Frontal cortex (tissue), 4 donors: ENCODE results near the gene TNFAIP8L1. TPM values are rescaled to one million over a fixed set of nuclear protein-coding genes. Genes with fewer than 3 reads are reported as not detected.

Experiments used
- DNase-seq, 2 donors: peaks; one replicate each; pipeline ENCODE4 v3.0.0; 2012; ENCODE audit warnings: low spot score in 2 of 2
- FAIRE-seq: peaks from 2 replicates; lab custom pipeline; 2012; peaks lifted over from hg19 to GRCh38; lab: Jason Lieb, UNC
- total RNA-seq: library from RNA; depleted of rRNA; stranded (reverse); fragments of >200 nt; gene quantifications from one replicate; pipeline ENCODE4 v1.2.3, GENCODE V29; 2014
- donor health status: control.
- donor health status: control.
- donor health status: control.

Gene TNFAIP8L1
- total RNA-seq, 1 donor from 2014 or later: 4.5 TPM

DNA sequence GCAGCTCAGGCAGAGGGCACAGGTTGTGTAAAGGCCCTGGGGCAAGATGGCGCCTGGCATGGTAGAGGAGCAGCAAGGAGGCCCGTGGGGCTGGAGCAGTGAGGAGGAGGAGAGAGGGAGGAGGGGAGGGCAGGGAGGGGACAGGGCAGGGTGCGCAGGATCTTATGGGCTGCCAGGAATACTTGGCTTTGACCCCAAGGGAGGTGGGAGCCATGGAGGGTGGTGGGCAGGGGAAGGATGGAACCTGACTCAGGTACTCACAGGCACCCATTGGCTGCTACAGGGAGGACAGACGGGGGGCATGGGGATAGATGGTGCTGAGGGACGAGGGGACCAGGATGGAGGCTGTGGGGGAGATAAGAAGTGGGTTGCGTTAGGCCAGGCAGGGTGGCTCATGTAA is 3.3 kb downstream of the TNFAIP8L1 start:
- DNase-seq (no peak), FAIRE-seq (no peak)

DNA sequence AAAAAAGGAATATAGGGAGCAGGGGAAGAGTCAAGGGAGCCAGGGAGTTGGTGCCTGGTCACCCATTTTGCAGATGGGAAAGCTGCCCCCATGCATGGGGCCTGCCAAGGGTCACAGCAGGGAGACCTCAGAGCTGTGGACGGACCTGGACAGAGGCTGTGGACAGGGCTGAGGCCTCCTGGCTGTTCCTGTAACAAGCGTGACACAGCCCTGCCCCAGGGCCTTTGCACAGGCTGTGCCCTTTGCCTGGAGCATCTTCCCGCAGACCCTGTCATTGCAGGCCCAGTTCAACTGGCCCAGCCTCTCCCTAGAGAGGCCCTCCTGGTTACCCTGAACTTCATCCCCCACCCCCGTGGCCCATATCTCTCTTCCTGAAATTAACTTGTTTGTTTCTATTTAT is 6.4 kb downstream of the TNFAIP8L1 start:
- FAIRE-seq (no peak), DNase-seq (no peak)

DNA sequence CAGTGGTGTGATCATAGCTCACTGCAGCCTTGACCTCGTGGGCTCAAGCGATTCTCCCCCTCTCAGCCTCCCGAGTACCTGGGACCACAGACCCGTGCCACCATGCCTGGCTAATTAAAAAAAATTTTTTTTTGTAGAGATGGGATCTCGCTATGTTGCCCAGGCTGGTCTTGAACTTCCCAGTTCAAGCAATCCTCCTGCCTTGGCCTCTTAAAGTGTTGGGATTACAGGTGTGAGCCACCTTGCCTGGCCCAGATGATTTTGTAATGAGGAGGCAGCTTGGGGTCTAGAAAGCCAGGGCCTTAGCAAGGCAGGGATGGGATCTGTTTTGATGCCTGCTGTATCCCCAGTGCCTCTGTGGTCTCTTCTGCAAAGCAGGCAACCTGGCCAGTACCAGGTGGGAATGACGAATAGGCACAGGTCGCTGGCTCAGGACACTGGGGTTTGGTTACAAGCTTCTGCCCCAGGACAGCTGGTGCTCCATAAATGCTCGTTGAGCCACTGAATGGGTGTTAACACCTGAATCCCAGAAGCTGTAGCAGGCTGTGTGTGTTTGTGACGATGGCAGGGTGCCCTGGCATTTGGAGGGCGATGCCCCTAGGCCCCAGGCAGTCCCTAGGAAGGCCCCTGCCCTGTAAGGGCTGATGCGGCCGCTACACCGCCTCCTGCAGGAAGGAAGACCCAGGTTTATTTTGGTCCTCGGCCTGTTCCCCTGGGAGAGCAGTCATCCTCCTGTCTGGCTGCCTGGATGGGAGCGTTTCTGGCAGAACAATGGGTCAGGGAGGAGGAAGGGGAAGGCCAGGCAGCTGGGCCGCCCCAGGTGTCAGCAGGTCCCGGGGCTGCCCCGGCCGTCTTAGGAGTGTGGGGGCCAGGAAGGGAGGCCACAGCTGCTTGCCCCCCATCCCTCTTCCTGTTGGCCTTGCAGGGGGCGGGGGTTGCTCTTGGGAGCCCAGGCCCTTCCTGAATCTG is 8.6 kb downstream of the TNFAIP8L1 start:
- DNase-seq (peak in 1 of 2 donors; percentile 63), FAIRE-seq (no peak)

DNA sequence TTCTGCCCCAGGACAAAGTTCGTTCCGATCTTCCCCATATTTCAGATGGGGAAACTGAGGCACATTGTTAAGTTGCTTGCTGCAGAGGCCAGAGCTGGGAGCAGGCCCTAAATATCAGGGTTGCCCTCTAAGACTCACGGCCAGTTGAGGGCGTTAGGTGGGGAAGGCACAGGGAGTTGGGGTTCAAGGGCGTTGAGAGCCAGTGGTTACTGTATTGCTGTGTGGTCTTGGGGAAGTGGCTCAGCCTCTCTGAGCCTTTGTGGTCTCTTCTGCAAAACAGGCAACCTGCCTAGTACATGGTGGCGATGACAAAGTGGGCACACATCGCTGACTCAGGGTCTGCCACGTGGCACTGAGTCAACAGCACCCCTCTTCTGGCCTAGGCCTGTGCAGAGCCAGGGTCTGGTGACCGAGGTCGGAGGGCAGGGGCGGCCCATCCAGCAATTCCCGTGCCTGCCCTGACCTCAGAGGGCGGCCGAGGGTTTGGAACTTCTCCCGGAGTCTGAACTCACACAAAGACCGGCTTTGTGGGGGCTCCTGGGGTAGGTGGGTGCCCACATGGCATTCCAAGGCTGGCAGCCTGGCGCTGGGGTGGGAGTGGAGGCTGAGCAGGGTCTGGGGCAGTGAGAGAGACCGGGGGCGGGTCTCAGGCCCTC is 10.2 kb downstream of the TNFAIP8L1 start:
- FAIRE-seq (no peak), DNase-seq (no peak)

DNA sequence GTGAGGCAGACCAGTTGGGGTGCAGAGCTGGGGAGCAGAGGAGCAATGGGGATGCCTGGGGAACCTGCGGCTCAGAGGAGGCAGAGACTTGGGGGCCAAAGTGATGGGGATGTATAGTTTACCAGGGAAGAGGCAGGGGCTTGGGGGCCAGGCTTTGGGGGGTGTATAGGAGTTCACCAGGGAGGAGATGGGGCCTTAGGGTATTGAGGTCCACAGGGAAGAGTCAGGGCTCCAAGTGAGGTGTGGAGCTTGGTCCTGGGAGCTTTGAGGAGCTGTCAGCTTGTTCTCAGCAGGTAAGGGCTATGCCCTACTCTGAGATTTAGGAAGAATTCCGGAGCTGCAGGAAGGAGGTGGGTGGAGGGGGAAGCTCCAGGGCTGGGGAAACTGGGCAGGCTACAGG is 10.8 kb downstream of the TNFAIP8L1 start:
- FAIRE-seq (no peak), DNase-seq (no peak)

DNA sequence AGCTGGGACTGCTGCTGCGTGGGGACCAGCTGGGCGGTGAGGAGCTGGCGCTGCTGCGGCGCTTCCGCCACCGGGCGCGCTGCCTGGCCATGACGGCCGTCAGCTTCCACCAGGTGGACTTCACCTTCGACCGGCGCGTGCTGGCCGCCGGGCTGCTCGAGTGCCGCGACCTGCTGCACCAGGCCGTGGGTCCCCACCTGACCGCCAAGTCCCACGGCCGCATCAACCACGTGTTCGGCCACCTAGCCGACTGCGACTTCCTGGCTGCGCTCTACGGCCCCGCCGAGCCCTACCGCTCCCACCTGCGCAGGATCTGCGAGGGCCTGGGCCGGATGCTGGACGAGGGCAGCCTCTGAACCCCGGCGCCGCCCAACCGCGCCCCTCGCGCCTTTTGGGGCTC is 12.8 kb downstream of the TNFAIP8L1 start:
- no peak for FAIRE-seq
- DNase-seq: no peak

DNA sequence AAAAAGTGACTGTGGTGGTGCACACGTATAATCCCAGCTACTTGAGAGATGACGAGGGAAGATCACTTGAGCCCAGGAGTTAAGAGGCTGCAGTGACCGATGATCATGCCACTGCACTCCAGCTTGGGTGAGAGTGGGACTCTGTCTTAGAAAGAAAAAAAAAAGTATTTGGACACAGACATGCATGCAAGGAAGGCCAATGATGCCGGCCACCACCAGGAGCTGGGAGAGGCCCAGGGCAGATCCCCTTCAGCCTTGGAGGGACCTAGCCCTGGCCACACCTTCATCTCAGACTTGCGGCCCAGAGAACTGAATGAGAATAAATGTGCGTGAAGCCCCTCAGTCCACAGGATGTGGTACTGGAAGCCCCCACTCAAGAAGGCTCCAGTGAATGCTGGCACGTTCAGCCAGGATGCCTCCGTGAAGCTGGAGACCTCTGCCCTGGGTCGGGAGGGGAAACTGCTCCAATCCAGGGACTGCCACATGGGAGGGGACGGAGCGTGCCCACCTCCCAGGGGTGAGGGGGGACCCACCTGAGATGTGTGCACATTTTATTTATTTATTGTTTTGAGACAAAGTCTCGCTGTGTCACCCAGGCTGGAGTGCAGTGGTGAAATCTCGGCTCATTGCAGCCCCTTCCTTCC is 14.6 kb downstream of the TNFAIP8L1 start:
- FAIRE-seq (no peak), DNase-seq (no peak)

DNA sequence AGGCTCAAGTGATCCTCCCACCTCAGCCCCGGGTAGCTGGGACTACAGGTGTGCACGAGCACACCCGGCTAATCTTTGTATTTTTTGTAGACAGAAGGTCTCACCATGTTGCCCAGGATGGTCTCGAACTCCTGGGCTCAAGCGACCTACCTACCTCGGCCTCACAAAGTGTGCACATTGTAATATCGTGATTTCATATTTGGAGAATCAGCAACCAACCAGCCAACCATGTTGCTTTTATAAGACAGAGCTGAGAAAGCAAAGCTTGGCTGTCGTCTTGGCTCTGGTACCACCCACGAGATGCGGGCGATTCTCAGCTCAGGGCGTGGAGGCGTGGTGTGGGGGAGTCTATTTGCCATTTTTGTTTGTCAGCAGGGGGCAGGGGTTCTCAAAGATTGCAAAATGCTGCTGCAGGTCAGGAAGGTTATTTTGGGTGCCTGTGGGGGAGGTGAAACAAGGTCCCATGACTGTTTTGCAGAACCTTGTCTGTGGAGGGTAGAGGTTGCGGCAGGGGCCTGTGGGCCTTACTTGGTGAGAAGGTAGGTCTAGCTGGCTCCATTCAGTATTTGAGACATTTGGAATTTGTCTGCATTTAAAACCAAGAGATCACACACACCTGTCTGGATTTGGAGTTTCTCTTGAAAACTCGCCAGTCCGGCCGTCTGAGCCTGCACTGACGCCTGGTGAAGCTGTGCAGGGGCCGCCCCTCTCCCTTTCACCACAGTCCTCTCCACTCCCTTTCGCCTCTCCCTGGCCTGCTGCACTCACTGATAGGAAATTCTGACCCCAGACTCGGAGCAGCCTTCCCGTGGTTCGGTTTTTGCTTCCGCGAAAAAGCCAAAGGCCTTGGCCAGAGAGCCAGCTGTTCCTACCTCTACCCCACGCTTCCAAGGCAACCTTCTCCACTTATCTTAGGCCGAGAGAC is 15.4 kb downstream of the TNFAIP8L1 start:
- FAIRE-seq: no peak

DNA sequence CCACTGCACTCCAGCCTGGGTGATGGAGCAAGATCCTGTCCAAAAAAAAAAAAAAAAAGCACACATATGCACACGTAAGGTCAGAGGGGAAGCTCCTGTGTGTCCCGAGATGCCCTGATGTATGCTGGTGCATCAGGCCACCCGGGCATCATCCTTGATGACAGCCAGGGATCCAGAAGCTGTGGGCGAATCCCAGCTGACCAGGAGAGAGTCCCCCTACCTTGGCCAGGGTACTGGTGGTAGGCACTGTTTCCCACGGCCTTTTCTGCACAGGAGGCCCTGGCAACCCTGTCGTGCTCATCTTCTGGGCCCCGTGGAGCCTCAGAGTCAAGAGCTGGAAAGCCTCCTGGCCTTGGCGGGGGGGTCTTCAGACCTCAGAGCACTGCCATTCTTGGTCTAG is 16.8 kb downstream of the TNFAIP8L1 start:
- FAIRE-seq (no peak), DNase-seq (no peak)

More for the DNA sequence above, 15.4 kb downstream of the TNFAIP8L1 start:
- no peak for DNase-seq

DNA sequence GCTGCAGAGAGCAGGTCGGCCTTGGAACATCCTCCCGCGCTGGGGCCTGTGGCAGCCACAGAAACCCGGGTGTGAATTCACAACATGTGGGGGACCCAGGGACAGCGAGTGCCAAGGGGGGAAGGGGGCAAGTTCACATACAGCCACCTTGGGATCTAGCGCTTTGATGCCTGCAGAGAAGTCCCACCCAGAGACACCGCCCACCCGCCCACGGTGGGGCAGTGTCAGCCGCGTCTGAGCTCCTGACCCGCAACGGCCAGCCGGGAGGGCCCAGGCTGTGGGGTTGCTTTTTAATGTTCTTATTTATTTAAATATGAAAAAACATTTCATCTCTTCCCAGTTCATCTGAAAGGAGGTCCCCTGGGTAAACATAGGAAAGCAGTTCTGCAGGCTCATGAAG is 17.9 kb downstream of the TNFAIP8L1 start:
- no peak for FAIRE-seq
- no peak for DNase-seq

DNA sequence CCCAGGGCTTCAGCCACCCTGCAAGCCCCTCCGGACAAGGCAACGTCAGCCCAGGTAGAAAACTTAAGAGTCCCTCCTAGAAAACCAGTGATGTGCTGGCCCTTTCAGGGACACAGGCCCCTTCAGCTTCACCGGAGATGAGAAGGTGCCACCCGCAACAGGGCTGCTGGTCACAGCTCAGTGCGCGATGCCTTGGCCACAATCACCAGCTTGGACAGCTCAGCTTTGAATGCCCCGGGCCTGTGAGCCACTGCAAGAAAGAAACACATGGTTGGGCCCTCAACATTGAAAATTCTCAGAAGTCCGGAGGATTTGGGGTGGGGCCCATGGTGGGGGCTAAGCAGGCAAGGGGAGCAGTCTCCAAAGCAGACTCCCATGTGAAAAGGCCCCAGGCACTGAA is 18.5 kb downstream of the TNFAIP8L1 start:
- FAIRE-seq (no peak), DNase-seq (no peak)

DNA sequence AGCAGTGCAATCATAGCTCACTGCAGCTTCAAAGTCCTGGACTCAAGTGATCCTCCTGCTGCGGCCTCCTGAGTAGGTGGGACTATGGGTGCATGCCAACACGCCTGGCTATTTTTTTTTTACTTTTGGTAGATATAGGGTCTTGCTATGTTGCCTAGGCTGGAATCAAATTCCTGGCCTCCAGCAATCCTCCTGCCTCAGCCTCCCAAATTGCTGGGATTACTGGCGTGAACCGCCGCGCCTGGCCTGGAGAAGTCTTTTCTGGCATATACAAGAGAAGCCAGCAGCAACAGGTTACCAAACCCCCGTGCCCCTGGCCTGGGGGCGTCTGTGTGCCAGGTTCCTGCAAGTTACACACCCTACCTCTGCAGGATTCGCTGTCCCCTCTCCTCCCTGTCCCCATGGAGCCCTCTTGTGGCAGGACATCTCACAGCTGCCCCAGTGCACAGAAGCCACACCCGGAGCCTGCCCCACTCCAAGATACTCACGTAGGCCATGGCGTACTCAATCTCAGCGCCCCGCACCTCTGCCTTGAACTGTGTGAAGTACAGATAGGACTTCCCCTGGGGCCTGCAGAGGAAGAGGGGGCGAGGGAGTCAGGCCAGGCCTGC is 21.0 kb downstream of the TNFAIP8L1 start:
- DNase-seq (no peak), FAIRE-seq (no peak)

DNA sequence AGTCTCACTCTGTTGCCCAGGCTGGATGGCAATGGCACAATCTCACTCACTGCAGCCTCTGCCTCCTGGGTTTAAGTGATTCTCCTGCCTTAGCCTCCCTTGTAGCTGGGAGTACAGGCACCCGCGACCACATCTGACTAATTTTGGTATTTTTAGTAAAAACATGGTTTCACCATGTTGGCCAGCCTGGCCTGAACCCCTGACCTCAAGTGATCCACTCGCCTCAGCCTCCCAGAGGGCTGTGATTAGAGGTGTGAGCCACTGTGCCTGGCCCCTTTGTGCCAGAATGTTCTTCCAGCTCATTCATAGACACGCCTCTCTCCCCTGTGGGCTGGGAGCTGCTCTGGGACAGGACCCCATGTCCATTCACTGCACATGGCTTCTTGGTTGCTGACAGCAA is 21.7 kb downstream of the TNFAIP8L1 start:
- DNase-seq: no peak
- no peak for FAIRE-seq

DNA sequence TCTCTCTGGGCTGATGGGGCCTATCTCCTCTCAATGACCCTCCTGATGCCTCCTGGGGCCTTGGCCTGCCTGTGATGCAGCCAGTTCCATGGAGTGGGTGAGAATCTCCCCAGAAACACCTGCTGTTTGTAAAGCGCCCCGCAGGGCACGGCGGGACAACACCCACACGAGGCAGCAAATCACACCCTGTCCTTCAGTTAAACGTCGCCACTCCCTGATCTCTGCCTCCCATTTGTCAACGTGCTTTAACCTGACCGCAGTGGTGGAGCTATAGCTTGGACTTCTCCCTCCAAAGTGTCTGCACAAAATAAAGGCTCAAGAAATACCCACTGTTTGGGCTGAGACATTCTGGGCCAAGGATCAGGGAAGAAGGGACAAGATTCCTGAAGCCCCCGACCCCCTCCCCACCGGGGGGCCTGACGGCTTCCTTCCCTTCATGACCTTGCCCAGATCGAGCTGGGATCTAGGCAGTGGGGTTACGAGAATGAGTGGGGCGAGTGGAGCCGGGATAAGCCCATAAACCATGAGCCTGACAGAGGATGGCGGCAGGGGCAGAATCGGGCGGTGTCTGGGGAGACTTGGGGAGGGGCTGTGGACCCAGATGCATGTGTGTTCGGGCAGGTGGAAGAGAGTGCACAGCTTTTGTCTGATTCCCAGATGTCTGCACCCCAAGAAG is 22.8 kb downstream of the TNFAIP8L1 start:
- no peak for DNase-seq
- no peak for FAIRE-seq

DNA sequence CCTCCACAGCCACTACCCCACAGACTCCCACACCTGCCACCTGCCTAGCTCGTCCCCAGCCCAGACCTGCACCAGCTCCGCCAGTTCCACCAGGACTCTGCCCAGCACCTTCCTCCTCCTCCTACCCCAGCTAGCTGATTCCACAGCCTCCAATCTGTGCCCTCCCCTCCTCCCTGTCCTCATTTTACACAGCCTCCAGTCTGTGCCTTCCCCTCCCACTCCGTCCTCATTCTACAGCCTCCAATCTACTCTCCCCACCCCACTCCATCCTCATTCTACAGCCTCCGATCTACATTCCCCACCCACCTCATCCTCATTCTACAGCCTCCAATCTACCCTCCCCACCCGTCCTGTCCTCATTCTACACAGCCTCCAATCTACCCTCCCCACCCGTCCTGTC is 23.5 kb downstream of the TNFAIP8L1 start:
- DNase-seq: no peak
- FAIRE-seq: no peak

DNA sequence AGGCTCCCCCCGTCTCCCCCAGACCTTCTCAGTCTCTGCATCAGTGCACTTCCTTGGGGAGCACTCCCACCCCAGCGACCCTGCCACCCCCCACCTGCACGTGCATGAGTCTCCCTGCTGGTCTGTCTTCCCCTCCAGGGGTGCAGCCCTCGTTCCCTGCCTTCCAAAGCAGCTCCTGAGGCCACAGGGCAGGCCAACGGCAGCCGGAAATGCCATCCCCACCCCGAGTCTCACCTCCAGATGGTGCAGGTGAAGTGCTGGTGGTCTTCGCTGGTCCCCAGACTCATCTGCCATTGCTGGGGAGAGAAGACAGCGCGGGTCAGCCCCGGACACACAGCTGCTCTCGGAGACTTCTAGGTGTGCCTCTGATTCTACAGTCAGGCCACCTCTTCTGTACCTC is 25.3 kb downstream of the TNFAIP8L1 start:
- DNase-seq (no peak), FAIRE-seq (no peak)

DNA sequence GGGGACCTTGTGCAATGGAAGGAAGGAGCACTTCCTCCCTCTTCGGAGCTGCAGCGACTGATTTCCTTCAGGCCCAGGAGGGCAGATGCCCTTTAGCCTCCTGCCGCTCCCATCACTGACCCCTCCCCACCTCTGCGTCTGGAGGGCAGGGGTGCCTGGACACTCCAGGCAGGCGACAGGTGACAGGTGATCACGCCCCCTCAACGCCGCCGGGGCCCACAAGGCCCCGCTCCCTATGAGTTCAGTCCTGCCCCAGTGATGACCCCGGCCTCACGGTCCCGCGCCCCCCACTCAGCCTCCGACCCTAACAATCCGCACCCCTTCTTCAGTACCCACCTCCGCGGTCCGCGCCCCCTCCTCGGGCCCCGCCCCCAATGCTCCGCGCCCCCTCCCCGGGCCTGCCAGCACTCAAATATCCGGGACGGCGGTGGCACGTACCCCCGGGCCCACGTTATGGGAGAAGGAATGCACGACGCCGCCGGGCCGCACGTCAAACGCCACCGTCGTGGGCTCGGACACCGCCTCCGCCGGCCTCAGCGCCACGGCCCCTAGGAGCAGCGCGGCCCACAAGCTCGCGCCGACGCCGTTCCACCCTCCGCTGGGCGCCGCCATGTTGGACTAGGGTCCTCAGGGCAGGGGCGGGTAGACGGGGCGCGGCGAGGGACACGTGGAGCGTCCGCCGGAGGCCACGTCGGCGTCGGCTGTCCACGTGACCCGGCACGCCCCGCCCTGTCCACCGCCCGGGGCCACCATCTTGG is 30.6 kb downstream of the TNFAIP8L1 start, which contains the start of gene MYDGF:
MYDGF (minus strand) TSS at position 620 of the 758 bp plus-strand sequence; CDS start at position 612, 8 bp downstream.
- DNase-seq (peak; percentile 100), FAIRE-seq (no peak)
